Endothelial cell of hepatic sinusoid (primary cell): ENCODE data around the gene RADIL.

Source experiments
- in situ Hi-C: cut with HindIII; loops from 2 replicates; pipeline ENCODE4 v1.10.0; 2017; ENCODE audit warnings: low sequenced_read_pairs

RADIL gene

GRCh38 chr7:4760952-4761351, 122.6 kb downstream of the RADIL start:
- in situ Hi-C loops = no loop called here

GRCh38 chr7:4759211-4759610, 124.3 kb downstream of the RADIL start:
- in situ Hi-C loops = no loop called here

- in situ Hi-C loops = no loop called here
Measured at GRCh38 chr7:4758791-4759190, 124.7 kb downstream of the RADIL start.

GRCh38 chr7:4758111-4758510, 125.4 kb downstream of the RADIL start:
- in situ Hi-C loops = no loop called here

- in situ Hi-C loops = no loop called here
Measured at GRCh38 chr7:4755045-4755444, 128.5 kb downstream of the RADIL start.

- in situ Hi-C loops = no loop called here
Measured at GRCh38 chr7:4754433-4755010, 129.0 kb downstream of the RADIL start.

- in situ Hi-C loops = no loop called here
Measured at GRCh38 chr7:4753598-4754432, 129.7 kb downstream of the RADIL start.

GRCh38 chr7:4751398-4751947, 132.0 kb downstream of the RADIL start:
- in situ Hi-C loops = no loop called here

GRCh38 chr7:4749798-4750197, 133.7 kb downstream of the RADIL start:
- in situ Hi-C loops = loop anchor here (25.0 kb wide), 1 partner anchor 137 kb away; no protein-coding TSS in a partner anchor

GRCh38 chr7:4749363-4749762, 134.2 kb downstream of the RADIL start:
- in situ Hi-C loops = loop anchor here (25.0 kb wide), 1 partner anchor 137 kb away; no protein-coding TSS in a partner anchor
